Measurements from ENCODE around the gene ADGRD2.

ADGRD2 gene

DNA sequence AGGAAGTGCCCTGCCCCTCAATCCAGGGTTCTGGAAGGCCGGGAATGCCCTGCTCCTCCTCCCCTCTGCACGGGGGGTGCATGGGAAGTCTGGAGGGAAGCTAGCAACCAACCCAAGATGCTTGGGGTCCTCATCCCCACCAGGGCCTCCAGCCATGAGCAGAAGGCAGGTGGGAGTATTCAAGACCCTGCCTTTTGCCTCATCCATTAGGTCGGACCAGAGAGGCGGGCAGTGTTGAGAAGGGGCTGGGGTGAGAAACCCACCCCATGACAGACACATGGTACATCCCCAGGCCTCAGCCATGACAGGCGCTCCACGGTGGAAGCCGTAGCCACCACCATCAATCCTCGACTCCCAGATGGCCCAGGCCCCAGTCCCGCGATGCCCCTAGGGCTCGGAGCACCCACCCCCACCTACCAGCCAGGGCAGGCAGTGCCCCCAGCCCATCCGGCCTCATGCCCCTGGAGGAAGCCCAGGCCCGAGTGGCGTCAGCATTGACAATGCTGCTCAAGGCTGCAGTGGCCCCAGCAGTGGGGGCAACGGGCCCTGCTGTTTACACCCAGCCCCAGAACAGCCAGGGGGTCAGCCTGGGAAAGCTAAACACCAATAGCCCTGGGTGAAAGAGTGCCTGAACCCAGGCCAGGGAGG is 48.4 kb downstream of the ADGRD2 start:
- DNase-seq: no peak

DNA sequence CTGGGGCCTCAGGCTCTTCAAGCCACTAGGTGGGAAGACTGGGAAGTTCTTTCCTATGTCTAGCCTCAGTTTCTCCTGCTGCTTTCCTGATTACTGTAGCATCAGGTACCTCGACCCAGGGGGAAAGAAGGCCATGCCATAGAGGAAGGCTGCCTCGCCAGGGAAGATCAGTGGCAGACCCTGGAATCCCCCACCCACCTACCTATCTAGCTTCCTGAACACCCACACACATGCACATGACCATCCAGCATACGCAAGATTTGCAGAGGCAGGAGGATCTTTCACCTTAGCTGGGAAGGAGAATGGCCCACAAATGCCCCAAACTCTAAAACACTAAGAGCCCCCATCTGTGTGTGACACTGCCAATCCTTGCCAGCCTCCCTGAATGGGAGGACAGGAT is 49.0 kb downstream of the ADGRD2 start:
- no peak for DNase-seq

DNA sequence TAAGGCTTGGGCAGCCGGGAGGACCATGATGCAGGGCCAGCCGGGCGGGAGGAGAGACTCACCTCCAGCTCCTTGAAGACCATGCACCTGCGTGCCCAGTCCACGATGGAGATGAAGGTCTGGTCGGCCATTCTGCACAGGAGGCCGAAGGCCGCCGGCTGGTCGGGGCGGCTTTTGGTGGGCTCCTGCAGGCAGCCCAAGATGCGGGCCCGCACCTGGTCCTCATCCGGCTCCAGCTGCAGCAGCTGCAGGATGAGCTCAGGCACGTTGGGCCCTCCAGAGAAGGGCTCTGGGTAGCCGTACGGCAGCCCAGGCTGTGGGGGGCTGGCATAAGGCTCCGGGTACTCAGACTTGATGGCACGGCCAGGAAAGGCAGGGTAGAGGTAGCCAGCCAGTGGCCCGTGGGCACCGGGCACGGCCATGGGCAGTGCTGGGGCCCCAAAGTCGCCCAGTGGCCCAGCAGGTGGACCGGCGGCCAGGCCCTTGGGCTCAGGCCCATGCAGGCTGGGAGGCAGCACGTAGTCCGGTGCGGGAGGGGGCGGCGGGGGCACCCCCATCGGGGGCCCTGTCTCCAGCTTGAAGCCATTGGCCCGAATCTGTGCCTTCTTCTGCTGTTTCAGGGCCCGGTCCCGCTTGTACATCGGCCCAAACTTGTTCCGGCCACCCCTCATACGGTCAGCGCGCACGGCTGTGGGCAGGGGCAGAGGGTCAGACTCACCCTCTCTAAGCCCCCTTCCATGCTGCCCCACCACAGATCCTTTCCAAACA is 50.0 kb downstream of the ADGRD2 start:
- DNase-seq: no peak

DNA sequence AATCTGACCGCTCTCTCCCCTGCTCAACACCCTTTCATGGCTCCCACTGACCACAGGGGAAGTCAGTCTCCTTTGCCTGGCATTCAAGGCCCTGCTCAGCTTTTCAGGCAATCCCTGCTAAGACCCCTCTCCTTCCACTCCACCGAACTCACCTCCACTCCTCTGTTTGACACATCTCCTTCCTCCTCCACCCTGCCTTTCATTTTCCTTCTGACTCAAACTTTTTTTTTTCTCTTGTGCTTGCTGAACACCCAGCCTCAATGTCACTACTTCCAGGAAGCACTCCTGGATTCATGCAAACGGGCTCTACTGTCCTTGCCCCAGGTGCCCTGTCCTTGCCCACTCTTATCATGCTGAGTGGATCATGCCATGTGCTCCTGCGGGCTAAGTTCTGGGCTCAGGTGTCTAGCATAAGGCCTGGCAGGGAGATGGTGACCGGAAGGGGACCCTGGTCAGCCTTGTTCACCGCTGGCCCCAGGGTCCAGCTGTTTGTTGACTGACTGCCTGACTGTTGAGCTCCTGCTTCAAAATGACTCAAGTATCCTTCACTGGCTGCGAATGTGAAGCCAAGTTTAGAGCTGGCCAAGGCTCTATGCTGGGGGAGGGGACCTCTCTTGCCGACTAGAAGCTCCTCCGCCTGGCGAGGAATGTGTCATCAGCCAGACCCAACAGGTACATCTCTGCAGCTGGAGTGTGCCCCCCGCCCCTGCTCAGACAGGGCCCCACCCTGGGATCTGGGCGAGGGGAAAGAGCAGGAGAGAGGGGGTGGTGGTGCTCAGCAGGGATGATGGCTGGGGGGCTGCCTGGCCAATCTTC is 50.8 kb downstream of the ADGRD2 start:
- DNase-seq: no peak

DNA sequence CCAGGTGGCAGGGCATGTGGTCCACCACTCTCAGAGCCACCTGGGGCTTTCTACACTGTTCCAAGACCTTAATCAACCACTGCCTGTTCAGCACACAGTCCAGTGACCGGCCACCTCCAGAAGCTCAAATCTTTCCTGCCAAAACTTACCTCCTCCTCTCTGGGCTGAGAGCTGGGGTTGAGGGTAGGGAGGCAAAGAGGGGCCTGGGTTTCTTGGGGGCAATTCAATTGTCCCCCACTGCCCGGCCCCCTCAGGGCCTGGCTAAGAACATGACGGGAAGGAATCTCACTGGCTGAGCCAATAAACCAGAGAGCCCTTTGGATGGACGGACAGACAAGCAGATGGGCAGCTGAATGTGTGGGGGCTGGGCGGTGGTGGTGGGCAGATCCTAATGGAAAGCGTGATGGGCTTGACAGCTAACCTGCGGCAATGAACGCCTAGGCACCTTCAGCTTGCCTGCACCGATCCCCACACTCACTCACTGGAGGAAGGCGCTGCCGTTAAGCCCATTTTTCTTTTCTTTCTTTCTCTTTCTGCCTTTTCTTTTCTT is 51.6 kb downstream of the ADGRD2 start:
- DNase-seq: no peak

DNA sequence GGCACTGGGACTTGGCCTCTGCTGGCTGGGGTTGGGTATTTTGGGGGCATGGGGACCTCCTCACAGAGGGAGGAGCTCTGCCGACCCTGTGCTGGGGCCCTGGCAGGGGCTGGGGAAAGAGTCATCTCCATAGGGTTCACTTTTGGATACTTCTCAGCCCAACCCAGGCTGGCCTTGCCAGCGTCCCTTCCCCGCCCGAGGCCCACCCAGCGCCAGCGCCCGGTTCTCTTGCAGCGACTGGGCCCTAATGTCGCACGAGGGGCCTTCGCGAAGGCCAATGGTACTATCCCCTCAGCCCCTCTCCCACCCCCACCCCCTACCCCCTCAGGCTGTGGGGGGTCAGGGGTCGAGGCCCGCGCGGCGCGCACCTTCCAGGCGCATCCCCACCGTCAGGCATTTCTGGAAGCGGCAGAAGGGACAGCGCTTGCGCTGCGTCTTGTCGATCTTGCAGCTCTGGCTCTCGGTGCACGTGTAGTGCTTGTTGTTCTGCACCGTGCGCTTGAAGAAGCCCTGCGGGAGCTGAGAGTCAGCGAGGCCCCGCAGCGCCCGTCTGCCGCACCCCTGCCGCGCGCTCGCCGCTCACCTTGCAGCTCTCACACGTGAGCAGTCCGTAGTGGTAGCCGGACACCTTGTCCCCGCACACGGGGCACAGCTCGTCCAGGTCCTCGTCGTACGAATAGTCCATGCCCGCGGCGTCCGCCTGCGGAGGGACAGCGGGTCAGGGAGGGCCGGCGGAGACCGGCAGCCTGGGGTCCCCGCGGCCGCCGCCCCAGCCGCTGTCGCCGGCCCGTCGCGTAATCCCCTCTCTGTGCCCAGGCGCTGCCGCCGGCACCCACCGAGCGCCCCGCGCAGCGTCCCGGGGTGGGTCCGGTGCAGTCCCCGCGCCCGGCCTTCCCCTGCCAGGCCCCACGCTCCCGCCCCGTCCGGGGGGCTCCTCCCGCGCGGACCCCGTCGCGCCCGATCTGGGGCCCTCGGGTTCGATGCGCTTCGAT is 52.8 kb downstream of the ADGRD2 start:
- DNase-seq: no peak

DNA sequence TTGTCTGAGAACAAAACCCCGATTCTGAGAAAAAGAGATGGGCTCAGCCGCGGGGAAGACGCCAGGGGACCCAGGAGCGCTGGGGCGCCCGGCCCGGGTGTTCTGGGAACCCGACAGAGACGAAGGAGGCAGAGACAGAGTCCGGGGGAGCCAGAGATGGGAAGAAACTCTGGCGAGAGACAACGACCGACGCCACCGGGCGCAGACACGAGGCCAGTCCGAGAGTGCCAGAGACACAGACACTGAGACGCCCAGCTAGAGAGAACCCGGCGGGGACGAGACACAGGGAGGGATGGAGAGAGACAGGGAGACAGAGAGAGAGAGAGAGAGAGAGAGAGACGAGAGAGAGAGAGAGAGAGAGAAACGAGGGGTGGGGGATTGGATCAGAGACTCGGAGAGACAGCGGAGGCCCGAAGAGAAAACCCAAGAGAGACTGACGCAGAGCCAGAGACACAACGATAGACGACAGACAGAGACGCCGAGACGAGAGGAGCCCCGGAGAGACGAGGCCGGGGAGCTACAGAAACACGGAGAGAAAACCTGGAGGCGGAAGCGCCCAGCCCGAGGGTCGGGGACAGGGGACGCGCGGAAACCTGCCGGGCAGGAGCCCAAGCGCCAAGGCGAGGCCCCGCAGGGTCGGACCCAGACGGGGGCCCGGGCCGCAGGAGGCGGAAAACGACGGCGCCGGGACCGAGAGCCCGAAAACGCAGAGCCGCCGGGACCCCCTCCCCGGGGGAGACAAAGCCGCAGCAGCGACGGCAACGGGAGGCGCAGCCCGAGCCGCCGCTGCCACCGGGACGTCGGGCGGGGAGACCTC is 53.7 kb downstream of the ADGRD2 start:
- DNase-seq: no peak

DNA sequence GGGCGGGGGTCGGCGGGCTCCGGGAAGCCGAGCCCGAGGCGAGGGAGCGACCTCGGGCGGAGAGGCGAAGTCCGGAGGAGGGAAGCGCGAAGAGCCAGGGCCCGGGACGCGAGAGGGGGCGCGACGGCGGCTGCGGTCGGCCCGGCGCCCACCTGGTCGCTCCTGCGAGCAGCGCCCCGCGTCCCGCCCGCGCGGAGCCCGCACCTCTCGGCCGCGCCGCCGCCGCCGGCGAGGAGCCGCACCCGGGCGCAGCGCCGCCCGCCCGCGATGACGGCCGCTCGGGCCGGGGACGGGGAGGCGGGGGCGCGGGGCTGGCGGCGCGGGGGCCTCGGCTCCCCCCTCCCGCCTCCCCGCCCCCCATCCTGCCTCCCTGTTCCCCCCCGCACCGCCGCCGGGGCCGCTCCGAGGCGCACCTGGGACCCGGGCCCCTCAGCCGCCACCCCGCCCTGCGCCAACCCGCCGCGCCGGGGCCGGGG is 54.3 kb downstream of the ADGRD2 start:
- DNase-seq: no peak

DNA sequence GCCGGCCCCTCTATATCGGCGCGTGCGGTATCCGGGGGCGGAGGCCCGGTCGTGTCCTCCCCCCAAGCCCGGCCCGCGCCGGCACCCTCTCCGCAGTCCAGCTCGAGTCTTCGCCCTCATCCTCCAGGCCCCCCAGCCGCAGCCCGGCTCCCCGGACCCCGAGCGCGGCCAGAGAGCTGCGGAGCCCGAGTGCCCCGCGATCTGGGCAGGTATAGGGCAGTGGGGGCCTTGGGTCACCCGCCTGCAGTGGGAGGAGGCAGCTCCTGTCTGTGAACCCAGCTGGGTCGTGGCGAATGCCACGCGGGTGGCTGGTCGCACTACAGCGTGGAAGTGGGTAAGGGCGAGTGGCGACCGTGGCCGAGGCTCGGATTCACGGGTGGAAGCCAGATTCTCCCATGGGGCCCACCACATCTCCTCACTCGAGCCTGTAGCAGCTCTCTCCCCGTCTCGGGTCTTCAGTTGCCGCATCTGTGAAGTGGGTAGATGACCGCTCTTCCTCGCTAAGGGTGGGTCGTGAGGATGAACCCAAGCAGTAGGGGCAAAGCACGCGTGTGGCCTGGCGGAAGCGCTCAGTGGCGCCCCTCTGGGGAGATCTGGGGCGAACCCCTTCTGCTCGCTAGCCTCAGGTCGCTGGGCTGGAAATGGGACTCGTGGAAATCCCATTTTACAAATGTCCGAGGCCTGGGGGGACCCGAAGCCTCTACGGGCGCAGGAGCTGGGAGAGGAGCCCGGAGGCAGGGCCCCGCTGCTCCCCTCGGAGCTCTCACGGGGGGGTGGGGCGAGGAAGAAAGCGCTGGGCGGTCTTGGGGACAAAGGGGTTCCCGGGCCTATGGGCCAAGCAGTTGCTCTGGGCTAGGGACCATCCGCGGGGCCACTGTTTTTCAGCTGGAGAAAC is 55.0 kb downstream of the ADGRD2 start:
- no peak for DNase-seq

DNA sequence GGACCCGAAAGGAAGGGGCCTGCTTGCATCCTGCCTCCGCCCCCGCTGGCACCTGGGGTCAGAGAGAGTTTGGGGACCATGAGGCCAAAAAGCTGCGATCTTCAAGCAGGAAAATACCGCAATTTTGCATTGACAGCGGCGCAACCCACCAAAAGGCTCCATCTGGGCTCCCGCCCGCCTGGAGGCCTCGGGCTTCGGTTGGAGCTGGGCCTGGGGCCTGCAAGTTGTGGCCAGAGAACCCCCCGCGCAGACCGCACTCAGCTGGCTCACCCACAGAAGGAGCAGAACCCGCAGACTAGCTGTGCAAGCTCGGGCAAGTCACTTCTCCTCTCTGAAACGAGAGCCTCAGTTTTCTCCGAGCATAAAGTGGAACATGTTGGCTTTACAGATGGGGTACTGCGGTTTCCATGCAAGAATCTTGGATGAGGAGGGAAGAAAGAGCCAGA is 55.7 kb downstream of the ADGRD2 start:
- no peak for DNase-seq

DNA sequence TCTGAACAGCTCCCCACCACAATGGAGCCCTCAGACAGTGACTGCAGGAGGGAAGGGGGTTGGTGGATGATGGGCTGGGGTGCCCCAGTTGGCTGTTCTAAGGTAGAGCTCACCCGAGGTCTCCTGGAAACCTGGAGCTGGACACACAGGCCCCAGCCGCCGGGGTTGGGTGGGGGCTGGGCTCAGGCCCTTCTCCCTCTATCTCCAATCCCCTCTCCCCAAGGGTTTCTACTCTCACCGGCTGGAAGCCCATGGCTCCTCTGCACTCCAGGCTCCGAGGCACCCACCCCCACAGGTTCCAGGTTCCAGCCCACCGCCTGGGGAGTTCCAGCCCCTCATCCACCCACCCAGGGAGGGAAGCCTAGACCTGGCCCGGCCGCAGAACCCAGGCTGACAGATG is 56.2 kb downstream of the ADGRD2 start:
- DNase-seq: no peak

DNA sequence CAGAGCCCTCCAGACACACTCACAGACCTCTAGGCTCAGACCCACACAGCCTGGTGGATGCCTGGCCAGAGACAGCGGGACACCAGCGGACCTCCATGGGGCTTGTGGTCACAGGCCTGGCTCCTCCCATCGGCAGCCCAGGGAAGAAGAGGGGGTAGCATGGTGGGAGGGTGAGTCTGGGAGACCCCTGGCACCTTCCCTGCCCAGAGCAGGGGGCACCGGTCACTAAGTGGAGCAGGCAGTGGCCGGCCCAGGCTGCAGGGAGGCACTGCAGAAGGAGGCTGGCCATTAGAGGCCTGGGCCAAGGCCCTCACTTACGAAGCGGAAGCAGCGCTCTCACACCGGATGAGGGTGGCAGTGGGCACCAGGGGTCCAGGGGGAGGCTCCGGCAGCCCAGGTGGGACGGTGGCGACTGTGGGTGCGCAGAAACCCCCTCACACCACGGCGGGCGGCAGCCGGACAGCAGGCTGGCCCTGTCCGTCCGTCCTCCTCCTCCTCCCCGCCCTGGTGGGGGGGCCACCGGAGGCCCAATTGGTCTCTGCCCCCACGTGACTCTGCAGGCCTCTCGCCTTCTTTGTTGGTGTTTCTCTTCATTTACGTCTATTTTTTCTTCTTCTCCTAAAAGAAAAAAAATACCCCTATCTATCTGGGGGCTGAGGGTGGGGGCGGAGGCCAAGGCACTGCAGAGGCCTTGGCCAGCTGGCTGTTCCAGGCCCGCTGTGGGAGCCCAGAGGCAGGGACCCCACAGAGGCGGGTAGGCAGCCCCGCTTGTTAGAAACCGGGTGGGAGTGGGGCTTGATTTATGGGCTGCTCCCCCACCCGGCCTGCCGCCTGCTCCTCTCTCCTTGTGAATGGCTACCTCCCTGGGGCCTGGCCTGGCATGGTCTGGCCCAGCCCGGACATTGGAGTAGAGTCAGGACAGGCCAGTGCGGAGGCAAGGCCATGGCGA is 57.0 kb downstream of the ADGRD2 start, which contains the start of gene NR5A1:
TSS of gene NR5A1 (minus strand) at position 469 of the 949 bp plus-strand sequence. CDS start 4,004 bp downstream, outside the sequence.
- DNase-seq: no peak

DNA sequence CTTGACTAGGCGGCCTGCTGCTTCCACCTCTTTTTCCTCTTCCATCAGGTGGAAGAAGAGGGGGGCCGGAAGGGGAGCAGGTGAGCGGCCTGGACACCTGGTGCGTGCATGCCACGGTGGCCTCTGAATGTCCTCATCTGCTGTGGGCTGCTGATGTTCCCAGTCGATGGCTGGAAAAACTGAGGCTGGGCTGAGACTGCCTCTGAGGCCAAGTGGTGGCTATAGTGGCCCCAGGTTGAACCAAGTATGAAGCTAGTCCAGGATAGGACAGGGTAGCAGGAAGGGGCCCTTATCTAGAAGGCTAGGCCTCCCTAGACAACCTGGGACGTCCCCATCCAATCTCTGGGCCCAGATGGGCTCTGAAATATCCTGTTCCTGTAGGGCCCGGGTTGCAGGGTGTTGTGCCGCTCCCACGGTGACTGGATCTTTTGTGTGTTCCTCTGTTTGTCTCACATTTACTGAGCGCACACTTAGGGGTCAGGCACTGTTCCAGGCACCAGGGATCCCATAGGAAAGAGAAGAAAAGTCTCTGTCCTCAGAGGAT is 57.7 kb downstream of the ADGRD2 start:
- DNase-seq: no peak

DNA sequence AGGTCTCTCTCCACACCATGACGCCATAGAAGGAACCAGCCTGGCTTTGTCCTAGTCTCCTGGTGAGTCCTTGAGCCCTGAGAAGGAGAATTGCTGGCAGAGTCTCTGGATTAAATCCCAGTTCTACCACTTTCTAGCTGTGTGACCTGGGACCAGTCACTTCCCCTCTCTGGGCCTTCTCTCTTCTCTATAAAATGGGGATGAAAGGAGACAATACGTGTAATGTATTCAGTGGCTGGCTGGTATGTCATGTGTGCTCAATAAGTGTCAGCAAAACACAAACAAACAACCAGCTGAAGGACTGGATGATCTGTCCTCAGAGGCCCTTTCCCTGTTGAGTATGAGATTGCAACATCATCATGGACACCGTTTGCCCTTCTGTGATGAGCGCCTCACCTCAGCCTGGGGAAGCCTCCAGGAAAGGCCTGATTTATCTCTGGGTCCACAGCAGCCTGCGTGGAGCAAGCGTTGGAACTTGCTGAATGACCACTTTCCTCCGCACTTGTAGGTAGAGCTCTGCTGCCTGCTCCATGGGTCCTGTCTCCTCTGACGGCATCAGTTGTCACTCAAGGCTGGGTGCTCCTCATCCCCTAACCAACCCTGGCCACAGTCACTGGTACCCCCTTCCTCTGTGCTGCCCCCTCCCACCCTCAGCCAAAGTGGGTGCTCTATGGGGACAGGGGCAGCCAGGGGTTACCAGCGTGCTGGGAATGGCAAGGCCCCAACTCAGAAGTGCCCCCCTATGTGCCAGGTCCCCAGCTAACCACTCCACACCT is 60.6 kb downstream of the ADGRD2 start:
- DNase-seq: no peak

DNA sequence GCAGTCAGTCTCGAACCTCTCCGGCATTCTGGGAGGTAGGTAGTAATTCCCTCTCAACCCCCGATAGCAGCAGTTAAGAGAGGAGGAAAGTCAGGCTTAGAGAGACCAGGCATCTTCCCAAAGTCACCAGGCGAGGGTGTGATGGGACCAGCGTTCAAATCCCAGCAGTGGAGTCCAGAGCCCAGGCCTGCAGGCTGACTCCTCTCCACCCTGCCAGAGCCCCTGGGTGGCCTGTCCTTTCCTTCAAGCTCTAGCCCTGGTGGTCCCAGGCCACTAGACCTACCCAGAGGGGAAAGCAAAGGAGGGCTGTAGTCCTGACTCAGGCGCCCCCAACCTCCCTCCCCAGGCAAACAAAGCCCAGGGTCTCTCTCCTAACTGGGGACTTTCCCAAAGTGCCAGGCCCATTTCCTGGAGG is 61.2 kb downstream of the ADGRD2 start:
- DNase-seq: no peak

DNA sequence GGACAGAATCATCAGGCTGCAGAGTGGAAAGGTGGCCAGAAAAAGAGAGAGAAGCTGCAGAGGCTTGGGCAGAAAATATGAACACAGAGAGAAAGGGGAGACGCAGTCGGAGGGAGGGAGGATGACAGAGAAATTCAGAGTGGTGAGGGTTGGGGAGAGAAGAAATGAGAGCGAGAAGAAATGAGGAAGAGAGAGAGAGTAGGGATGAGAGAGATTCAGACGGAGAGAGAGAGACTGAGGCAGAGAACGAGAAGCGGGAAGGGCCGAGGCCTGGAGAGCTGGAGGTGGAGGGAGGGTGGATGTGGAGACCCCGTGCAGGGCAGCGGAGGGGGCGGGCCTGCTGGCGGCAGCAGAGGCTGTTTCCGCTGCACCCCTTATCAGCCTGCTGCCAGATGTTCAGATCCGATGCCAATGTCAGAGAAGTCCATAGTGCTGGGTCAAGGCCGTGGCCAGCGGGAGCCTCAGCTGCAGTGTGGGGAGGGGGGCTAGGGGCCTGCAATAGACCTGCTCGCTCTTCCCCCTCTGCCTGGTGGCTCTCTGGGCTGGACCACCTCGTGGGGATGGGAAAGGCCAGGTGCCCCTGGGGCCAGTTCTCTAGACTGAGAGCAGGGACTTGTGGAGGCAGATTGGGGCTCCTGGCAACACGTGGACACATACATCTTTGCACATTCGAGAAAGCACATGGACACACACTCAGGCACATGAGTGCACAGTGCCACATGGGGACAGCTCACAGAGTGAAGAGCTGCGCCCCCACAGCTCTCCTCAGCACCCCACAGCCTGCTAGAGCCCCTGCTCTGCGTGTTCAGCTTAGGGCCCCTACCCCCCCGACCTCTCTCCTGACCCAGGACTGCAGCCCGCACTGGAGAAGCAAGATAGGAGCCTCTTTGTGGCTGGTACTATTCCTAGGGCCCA is 61.9 kb downstream of the ADGRD2 start:
- no peak for DNase-seq

All from NCI-H2227 treated with DMSO at 0.1 percent for 48 hours (cell line).